NCI-H510A treated with DMSO at 0.1 percent for 48 hours (cell line): ENCODE data around the gene FOXO6.

Experiments
- DNase-seq: peaks from one replicate; lab custom pipeline; 2025; lab: John Stamatoyannopoulos, UW

The FOXO6 gene

DNA sequence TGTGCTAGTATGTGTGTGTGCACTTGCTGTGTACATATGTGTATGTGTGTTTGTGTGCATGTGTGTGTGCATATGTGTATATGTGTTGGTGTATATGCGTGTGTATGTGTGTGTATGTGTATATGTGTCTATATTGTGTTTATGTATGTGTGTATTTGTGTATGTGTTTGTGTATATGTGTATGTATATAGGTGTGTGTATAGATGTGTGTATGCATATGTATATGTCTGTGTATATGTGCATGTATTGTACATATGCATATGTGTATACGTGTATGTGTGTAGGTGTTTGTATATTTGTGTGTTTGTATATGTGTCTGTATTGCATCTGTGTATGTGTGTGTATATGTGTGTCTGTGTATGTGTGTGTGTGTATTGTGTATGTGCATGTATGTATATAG lies 64.1 kb downstream of the FOXO6 start:
- no peak for DNase-seq

DNA sequence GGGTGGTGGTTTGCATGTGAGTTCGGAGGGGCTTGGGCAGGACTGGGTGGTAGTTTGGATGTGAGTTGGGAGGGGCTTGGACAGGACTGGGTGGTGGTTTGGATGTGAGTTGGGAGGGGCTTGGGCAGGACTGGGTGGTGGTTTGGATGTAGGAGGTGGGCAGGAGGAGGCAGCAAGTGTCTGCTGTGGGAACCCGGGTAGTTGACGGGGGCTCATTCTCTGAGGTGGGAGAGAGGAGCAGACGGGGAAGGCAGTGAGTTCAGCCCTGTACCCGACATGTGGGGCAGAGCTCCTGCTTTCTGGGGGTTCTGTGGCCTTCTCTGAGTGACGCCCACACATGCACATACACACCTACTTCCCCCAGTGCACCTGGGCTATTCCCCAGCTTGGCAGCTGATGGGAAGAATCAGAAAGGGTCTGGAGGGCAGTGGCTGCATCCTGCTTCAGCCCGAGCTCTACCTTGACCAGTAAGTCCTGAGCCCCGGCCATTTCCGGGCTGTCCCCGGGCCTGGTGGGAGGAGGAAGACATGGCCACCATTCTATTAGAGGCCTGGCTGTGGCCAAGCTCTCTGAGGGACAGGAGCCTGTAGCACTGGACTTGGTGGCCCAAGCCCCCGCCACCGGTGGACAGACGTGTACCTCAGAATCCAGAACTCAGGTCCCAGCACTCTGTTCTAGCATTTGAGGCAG lies 65.1 kb downstream of the FOXO6 start:
- DNase-seq, result no peak

DNA sequence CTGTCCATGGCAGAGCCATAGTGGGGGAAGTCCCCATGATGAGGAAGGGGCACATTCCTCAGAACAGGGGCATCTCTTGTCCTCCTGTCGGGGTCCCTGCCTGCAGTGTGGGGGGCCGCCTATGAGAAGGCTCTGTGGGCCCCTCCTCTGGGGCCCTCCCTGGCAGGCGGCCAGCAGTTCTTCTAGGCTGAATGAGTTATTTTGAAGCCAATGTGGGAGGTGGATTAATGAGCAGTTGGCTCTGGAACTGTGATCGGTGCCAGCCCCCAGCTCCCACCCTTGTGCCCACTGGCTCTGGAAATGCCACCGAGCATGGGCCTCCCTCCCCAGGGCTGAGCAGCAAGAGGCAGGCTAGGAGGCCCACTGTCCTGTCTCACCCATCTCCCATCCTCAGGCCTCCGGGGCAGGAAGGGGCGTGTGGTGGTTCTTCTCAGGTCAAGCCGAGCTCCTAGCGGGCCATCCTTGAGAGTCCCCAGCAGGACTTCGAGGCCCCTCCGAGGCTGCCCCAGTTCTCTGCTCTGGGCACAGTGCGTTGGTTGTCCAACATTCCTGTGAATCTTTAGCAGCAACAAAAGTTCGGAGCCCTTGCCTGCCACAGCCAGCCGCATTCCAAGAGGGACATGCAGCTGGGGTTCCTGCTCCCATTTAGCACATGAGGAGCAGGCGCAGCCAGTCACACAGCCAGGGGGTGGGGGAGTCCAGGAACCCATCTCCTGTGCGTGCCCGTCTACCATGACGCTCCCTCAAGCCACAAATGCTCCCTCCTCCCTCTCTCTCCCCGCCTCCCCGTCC lies 66.1 kb downstream of the FOXO6 start:
- DNase-seq, result no peak

DNA sequence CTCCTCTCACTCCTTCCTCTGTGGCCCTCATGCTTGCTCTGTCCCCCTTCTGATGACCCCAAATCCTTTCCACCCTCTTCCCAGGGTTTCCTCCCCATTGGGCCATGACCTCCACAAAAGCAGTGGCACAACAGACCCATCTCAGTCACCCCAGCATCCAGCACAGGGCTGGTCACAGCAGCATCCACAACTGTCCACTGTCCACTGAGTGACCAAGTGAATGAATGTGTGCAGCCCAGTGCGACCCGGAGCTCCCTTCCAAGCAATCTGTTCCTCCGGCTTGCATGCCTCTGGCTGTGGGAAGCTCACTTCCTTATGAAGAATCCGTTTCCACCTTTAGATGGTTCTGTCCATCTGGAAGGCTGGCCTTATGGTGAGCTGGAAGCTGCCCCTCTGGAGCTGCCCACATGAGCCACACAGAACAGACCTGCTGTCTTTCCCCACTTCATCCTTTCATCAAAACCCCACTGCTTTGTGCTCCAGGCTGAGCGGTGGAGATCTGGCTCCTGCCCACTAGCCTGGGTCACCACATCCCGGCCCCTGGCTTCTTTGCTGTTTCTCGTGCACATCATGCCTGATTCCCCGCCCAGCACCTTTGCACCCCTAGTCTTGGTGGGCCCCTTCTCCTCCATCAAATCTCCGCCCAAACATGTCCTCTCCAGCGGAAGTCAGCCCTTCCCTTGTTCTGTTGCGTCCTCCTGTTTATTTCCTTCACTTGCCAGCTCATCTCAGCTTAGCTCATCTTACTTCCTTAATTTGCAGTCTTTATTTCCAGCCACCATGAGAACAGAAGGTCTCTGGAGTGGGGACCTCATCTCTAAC lies 66.9 kb downstream of the FOXO6 start:
- DNase-seq, result no peak

DNA sequence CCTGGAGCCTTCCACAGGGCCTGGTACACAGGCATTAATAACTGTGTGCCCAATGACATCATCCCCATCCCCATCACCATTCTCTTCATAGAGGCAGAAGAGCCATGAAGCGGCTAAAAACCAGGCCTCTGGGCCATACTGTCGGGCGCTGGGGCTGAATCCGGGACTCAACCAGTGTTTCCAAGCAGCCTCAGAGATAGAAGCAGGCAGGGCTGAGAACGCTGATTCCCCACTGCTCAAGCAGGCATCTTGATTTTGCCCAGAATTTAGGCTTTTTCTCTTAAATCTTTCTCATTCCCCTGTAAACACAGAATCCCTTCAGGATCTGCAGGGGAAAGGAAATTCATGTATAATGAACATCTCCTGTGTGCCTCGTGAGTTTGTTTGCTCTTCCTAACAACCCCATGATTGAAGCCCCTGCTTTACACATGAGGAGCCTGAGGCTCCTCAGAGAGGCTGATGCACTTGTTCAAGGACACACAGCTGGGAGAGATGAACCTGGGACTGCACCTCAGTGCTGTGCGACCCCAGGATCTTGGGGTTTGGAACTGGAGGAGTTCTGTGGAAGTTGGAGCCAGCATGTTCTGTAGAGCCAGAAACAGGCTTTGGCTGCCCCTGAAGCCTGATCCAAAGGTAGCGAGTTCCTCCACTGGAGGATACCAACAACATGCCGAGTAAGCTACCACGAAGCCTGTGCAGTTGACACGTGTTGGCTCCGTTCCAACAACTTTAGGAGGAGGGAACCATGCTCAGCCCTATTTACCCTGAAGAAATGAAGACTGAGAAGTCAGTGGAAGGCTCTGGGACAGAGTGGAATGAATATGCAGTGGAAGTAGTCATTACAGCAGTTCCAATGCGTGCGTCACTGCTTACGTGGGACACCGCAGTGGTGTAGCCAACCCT lies 67.8 kb downstream of the FOXO6 start:
- DNase-seq, result no peak

DNA sequence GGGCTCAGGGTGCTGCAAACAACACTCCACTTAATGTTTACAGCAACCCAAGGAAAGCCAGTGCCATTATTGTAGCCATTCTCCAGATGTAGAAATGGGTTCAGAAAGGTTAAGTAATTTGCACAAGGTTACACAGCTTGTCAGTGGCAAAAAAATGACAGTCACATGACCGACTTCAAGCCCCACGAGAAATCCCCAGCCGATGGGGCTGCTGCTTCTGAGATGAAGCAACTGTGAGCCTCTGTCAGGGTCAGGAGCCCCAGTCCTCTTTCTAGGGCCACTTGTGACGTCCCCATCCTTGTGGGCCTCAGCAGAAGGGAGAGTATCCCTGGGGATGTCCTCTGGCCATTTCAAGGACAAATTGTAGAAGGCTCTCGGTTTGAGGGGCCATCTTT lies 68.4 kb downstream of the FOXO6 start:
- DNase-seq, result no peak

DNA sequence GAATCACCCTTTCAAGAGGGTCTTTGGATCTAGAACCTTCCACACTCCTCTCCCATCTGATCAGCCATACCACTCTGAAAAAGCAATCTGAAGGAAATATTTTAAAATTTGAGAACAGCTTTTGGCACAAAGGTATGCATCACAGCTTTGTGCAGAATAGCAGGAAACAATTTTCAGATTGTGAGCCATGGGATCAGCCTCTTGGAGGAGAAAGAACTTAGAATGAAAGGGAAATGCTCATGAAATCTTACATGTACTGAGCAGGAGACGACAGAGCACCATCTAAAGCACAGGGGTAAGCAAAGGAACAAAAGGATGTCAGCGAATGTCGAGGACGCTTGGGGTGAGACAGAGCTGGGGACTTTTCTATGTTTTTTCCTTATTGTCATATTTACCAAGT lies 68.8 kb downstream of the FOXO6 start:
- no peak for DNase-seq

DNA sequence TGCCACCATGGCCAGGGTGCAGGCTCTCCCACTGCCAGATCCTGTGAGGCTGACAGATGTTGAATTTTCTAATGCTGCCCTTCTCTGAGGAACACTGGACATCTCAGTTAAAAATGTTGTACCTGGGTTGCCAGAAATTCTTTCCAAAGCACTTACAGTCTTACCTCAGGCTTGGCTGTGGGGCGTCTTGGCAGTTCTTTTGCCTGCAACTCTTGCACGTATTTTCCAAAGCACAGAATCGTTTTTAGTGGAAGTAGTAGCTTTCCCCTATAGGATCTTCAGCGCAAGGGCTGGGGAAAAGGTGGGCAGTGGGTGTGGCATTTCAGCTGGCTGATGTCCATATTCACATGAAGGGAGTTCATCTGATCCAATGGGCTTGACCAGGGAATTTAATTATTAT lies 69.3 kb downstream of the FOXO6 start:
- DNase-seq, result no peak

DNA sequence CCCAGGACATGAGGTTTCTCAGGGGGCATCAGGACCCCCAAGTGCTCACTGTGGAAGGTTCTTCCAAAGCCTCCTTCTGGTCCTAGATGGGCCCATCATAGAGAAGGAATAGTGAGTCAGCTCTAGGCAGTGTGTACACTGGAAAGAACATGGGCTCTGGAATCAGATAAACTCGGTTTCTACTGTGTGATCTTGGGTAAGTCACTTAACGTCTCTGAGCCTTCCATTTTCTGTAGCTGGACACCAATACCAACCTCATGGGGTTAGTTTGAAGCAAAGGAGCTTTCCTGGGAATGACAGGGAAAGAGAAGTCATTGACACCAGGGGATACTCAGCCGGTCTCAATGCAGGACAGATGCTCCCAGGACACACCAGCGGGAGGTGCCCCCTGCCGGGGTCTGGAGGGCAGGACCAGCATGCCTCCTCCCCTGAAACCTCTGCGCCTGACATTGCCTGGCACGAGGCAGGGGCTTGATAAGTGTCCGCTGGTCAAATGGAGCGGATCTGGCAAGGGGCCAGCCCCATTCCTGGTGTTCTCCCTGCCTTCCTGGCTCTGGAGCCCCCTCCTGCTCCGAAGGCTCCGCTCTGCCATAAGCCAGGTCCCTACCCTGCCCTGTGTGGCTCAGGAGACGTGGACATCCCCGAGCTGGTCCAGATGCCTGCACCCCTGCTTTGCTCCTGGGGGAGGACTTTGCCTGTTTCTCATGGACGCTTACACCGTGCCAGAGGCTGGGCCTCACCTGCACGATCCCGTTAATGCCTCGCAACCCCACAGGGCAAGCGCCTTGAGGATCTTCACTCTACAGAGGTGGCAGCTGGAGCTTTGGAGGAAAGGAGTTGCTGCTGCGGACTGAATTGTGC lies 70.5 kb downstream of the FOXO6 start:
- DNase-seq, result no peak
